ENCODE data around the gene PTGS2.

Gene PTGS2

DNA sequence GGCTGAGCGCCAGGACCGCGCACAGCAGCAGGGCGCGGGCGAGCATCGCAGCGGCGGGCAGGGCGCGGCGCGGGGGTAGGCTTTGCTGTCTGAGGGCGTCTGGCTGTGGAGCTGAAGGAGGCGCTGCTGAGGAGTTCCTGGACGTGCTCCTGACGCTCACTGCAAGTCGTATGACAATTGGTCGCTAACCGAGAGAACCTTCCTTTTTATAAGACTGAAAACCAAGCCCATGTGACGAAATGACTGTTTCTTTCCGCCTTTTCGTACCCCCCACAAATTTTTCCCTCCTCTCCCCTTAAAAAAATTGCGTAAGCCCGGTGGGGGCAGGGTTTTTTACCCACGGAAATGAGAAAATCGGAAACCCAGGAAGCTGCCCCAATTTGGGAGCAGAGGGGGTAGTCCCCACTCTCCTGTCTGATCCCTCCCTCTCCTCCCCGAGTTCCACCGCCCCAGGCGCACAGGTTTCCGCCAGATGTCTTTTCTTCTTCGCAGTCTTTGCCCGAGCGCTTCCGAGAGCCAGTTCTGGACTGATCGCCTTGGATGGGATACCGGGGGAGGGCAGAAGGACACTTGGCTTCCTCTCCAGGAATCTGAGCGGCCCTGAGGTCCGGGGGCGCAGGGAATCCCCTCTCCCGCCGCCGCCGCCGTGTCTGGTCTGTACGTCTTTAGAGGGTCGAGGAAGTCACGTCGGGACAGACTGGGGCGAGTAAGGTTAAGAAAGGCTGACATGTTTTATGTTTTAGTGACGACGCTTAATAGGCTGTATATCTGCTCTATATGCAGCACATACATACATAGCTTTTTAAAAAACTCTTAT, at the start of gene PTGS2:
TSS of gene PTGS2 (minus strand) at position 179 of the 817 bp plus-strand sequence. CDS start at position 46, 133 bp downstream.
- peak; percentile 66 for DNase-seq (ENCODE audit: low read depth, low spot score)

DNA sequence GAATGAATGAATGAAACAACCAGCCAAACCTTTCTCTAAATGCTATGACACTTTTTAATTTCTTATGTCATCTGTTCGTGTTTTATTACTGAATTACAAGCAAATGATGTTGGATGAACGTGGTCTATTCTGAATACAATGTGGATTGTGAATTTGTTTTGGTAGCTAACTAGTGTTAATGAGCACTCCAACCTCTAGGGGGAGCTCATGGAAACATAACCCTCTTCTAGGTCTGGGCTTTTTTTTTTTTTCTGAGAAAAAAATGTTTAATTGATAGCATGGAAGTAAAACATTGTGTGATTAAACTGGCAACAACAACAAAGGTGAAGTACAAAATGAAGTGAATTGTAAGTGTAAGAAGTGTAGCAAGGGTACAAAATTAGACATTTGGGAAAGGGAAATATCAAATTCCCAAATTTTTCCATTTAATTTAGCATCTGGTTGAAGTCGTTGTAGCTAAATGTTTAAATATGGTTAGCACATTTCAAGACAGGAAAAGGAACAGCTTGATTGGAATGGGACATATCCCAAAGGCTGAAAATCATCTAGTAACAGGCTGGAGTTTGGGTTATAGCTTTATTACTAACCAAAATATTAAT, 42.6 kb upstream of the PTGS2 start:
- DNase-seq (ENCODE audit: low read depth, low spot score): peak; percentile 5

DNA sequence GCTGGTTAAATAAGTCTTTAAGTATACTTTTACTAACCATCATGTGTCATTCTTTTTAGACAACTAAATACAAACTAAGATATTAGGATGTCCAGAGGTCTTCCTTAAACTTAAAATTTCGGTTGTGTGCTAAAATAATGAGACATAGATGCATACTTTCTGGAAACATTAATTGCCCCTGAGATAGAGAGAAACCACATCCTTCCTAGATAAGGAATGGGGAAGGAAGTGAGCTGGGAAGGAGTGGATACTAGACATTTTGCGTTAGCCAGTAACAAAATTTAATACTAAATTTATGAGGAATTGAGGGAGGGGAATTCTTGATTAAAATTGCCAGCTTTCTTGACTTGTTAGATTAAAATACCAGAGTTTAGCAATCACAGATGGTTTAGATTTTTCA, 37.1 kb upstream of the PTGS2 start:
- DNase-seq (ENCODE audit: low read depth, low spot score): no peak

DNA sequence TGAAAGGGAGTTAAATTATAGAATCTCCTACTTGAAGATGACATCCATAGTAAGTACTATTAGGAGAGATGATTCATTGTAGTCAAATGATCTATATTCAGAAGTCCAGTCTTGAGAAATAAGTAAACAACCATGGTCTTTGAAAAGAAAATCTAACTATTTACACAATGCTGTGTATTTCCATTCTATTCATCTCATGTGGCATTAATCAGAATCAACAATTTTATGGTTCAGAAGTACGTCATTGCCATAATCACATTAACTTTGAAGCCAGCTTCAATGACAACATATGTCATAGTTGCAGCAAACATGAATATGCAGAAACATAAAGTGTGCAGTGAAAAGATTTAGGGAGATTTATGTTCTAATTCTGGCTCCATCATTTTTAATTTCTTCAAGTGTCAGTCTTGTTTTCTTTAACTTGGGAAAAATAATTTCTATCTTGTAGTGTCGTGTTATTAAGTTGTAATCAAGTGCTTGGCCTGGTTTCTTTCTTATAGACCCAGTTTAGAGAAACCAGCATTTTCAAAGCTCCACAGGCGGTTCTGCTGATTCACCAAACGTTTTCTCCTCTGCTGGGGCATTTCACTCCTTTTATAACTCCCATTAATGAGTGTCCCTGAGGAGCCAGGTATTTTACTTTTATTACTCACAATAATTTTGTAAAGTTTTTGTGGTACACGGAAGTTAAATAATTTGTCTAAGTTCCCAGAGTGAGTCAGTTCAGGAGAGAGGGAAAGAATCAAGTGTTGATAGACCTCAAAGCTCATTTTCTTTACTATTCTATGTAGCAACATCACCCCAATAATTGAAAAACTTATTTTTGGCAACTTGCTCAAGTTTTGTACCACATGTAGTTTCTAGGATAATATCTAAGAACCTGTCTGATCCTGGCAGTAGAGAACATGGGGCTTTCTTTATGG, 35.9 kb upstream of the PTGS2 start:
- peak; percentile 17 for DNase-seq (ENCODE audit: low read depth, low spot score)

DNA sequence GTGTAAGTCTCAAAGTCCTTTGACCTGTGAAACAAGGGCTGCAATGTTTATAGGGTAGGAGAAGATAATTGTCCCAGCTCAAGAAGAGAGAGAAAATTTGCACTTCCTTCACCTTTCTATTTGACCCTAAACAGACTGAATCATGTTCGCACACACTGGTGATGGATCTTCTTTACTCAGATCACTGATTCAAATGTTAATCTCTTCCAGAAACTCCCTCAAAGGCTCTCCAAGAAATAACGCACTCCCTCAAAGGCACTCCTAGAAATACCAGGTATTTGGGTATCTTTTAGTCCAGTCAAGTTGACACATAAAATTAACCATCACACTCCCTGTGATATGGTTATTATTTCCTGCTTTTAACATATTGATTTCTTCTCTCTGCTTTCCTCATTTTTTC, 30.5 kb upstream of the PTGS2 start:
- DNase-seq (ENCODE audit: low read depth, low spot score): no peak

DNA sequence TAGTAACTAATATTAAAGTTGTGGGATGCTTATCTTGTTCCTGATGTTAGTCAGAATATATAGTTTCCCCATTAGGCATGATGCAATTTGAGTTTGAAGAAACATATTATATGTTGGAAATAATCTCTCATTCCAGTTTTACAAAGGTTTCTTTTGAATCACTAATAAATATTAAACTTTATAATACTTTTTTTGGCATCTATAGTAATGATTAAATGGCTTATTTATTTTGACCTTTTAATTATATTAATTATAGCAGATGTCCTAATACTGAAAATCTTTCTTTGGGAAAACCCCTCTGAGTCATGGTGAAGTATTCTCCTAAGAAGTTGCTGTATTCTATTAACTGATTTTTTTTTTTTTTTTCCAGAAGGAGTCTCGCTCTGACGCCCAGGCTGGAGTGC, 28.5 kb upstream of the PTGS2 start:
- DNase-seq (ENCODE audit: low read depth, low spot score): no peak

DNA sequence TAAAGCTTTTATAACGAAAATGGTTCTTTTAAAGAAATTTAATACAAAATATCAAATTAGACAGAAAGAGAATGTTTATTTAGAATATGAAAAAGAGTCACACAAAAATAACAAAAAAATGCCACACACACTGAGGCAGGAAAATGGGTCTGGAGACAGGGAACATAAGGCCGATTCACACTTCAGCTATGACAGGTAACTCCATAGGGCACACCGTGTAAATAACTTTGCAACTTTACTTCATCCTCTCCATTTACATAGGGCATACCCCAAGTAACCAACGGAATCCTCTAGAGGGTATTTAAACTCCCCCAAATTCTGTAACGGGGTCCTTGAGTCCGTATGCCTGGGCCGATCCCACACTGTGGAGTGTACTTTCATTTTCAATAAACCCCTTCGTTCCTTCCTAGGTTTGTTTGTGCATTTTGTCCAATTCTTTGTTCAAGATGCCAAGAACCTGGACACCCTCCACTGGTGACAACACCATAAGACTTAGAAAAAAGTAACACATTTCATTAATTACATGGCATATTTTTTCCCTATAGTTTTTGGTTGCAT, 23.1 kb upstream of the PTGS2 start:
- no peak for DNase-seq (ENCODE audit: low read depth, low spot score)

DNA sequence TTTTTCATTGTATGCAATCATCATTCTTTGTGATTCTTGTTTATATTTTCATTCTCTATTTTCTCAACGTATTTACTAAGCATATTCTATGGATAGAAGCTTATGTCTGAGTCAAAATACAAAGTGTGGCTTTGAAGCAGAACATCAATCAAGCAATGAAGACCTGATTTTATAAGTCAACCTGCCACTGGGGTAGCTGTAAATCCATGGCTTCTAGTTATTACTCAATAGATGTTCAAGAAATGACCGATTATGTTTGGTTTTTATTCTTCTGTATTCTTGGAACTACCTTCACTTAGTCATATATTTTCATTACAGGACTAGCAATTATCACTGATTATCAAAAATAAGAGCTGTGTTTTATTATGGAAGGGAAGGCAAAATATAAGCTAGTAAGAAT, 20.5 kb upstream of the PTGS2 start:
- no peak for DNase-seq (ENCODE audit: low read depth, low spot score)

DNA sequence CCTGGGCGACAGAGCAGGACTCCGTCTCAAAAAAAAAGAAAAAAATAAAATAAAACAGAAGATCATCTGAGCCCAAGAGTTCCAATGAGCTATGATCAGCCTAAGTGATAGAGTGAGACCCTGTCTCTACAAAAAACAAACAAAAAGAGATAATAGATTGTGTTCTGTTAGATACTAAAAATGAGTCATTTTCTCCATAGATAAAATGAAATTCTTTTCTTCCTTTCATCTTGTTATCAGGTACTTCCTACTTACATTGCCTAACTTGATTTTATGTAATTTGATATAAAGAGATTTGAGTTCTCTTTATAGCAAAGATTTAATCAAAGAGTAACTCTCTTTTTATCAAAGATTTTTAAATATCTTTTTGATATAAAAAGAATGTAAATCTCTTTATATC, 19.3 kb upstream of the PTGS2 start:
- no peak for DNase-seq (ENCODE audit: low read depth, low spot score)

DNA sequence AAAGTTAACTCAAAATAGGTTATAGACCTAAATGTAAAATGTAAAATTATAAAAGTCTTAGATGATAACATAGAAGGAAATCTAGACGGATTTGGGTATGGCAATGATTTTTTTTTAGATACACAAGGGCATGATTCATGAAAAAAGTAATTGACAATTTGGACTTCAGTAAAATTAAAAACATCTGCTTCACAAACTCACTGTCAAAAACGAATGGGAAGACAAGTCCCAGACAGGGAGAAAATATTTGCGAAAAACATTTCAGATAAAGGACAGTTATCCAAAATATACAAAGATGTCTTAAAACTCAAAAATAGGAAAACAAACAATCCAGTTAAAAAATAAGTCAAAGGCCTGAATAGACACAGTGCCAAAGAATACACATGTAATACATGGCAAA, 9.7 kb upstream of the PTGS2 start:
- DNase-seq (ENCODE audit: low read depth, low spot score): no peak

DNA sequence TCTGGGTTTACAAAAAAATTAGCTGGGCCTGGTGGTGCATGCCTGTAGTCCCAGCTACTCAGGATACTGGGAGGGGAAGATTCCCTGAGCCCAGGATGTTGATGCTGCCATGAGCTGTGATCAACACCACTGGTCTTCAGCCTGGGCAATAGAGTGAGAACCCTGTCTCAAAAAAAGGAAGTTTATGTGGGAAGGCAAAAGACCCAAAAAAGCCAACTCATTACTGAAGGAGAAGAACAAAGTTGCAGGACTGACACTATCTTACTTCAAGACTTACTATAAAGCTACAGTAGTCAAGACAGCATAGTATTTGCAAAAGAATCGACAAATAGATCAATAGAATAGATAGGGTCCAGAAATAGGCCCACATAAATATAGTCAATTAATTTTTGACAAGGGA, 9.2 kb upstream of the PTGS2 start:
- DNase-seq (ENCODE audit: low read depth, low spot score): no peak

DNA sequence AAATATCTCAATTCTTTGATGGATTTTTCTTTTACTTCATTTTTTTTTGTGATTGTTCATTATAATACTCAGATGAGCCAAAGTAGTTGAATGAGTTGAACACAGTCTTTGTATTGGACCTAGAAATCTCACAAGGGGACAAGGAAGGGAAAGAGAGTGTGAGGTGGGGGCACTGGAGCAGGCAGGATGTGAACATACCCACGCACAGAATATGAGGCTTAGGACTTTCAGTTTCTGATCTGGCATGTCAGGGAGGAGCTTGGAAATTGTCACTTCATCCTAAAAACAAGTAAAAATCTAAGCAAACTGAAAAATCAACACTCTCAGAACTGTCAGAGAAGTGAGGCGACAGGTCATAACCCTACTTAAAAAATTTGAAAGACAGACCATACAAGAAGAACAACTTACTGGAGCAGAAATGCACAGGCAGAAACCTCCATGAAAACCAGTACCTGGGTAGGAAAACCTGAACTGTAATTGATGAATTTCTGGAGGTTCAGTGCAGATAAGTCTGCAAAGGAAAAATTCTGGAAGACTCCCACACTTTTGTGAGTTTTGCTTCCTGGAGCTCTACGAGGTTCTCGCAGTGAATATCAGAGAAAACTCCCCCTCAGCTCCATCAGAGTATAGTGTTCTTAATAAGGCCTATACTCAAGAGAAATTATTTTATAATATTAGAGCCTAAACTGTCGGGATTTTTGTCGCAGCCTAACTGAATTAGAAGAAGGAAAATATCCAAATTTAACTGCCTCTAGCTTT, 3.6 kb upstream of the PTGS2 start:
- DNase-seq (ENCODE audit: low read depth, low spot score): no peak

DNA sequence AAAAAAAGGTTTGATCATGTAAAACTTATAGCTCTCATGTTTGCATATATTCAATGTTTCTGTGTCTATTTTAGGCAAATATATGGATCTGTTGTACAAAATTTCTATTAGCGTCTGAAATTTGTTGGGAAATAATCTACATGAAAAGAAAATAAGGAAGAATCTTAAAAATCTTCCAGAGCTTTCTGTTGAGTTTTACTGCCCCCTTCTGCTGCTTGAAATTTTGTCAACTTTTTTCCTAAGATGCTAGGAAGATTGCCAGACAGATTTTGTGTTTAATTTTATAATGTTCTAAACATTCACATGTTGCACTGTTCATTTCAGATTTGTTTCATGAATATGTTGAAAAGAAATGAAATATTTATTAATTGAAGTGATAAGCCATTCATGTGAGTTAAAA, 2.5 kb upstream of the PTGS2 start:
- DNase-seq (ENCODE audit: low read depth, low spot score): no peak

DNA sequence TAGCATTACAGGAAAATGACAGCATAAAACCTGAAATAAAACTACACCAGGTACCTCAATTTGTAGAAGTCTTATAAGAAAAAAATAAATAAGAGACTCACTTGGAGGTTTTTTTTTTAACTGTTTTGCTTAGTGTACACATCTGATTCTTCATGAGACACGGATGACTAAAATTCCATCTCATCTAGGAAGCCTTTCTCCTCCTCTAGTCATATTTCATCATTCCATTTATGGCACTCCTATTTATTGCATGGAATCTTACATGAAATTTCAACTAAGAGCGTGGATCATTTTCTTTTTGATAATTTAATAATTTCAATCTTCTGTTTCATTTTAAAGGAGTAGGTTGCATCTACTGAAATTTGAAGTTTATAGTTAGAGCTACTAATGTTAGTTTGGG, 1.6 kb upstream of the PTGS2 start:
- no peak for DNase-seq (ENCODE audit: low read depth, low spot score)

DNA sequence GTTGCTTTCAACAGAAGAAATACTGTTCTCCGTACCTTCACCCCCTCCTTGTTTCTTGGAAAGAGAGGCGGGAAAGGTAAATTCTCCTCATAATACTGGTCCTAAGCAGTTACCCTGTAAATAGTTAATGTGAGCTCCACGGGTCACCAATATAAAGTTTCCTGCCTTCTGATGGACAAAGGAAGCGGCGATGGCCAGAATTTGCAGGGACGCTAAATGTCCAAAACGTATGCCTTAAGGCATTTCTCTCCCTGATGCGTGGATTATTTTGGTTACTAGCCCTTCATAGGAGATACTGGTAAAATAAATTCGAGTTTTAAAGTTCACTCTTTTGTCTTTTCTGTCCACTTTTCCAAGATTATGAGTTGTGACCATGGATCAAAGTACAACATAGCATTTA, 898 bp upstream of the PTGS2 start:
- no peak for DNase-seq (ENCODE audit: low read depth, low spot score)

DNA sequence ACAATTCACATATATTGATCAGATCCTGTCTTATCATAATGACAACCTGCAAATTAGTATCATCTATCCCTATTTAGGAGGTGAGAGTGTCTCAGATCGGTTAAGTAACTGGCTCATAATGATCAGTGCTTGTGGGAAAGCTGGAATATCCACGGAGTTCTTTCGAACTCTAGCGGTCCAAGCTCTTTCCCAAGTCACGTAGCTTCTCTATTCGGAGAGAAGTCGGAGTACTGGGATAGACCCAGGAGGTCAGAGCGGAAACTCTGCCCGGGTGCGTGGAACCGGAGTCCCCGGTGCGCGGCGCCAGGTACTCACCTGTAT, 339 bp downstream of the PTGS2 start:
- DNase-seq (ENCODE audit: low read depth, low spot score): no peak

DNA sequence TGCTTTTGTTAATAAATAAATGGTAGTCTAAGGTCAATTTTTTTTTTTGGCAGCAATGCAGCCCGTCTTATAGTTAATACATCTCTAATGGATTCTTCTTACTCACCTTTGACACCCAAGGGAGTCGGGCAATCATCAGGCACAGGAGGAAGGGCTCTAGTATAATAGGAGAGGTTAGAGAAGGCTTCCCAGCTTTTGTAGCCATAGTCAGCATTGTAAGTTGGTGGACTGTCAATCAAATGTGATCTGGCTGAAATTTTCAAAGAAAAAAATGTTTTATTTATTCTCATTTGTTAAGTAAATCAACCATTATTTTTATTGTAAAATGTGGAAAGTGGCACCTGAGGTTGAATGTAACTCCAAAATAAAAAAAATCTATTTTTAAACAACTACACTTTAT, 2.1 kb downstream of the PTGS2 start:
- DNase-seq (ENCODE audit: low read depth, low spot score): no peak

DNA sequence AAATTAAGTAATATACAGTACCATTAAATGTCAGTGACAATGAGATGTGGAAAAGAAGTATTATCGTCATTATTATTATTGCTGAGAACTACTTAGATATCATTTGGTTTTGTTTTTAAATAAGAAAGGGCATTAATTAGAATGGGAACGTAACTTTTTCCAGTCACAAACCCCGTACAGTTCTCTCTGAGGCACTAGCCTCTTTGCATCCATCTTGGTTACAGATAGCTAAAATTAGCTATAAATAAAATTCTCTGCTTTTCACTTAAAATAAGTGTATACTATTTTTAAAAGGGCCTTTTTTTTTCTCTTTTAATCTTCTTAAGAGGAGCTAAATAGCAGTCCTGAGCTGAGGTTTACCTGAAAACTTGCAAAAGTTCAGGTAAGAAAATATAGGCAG, 7.6 kb downstream of the PTGS2 start:
- no peak for DNase-seq (ENCODE audit: low read depth, low spot score)

DNA sequence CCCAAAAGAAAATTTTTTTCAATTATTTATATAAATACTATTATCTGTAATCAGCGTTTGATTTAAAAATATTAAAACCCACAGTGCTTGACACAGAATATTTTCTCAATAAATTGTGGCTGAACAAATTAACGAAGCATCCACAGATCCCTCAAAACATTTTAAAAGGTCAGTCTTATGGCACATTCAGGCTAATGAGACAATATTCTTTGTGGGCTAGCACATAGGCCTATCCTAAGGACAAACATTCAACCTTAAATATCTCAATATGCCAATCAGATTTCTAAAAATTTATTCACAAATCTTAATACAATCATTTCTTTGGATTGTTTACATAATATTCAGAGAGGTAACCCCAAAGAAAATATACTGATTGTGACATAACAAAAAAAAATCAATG, 8.1 kb downstream of the PTGS2 start:
- no peak for DNase-seq (ENCODE audit: low read depth, low spot score)

DNA sequence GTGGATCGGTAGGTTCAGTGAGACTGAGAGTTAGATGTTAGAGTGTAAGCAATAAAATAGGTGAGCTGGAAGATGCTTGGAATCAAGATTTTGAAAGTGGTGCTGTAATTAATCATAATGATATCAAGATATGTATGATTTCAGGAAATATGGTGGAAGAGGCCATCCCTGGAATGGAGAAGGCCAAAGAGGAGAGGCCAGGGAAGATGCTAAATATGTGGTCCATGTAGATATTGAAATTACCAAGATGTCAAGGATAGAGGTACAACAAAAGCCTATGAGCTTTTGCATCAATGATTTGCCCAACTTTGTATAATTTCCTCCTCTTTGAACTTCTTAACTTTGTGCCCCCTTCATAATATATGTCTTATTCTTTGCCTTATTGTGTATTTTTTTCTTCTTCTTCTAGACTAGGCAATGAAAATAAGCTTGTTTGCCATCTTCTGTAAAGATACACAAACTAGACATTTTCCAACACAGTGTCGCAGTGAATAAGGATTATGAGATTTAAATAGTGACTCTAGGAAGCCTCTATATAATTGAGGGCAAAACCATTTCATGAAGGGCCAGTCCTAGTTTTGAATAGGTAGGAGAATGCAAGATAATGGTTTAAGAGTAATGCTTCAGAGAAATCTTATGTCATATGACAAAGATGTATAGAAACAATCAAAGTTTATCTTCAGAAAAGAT, 8.9 kb downstream of the PTGS2 start:
- no peak for DNase-seq (ENCODE audit: low read depth, low spot score)
